GM10248 (cell line): ENCODE results near the gene MTMR10.

ENCODE experiments used
- CTCF ChIA-PET: fragments of 300-600 bp; sonication (Branson Sonifier 250); formaldehyde crosslinking; extraction: SDS; loops from one replicate; lab custom pipeline; 2021; ENCODE audit warnings: antibody characterized with exemption; lab: Yijun Ruan, JAX
- POLR2A ChIA-PET: fragments of 350-650 bp; sonication (Branson Sonifier 250); formaldehyde crosslinking; extraction: SDS; loops from one replicate; lab custom pipeline; 2020; ENCODE audit warnings: antibody characterized with exemption; lab: Yijun Ruan, JAX
- DNase-seq: peaks from one replicate; pipeline ENCODE4 v3.0.0; 2012; ENCODE audit errors: extremely low spot score
- CTCF ChIP-seq: IDR thresholded peaks from 2 replicates; pipeline ENCODE4 v1.5.1; 2012; ENCODE audit warnings: mild to moderate bottlenecking, low read depth; ENCODE audit errors: extremely low read depth, missing control alignments, control extremely low read depth

The MTMR10 gene

GRCh38 chr15:31034152-31034551 is 42.7 kb upstream of the MTMR10 start:
- ChIA-PET POLR2A (no interaction called here), CTCF (interaction anchor here (1.0 to 1.8 kb wide), 2 partner anchors 11 to 95 kb away, joined by 3 to 6 read pairs; no protein-coding TSS in a partner anchor)
- no peak for DNase-seq
- no peak for TF ChIP-seq CTCF

DNA sequence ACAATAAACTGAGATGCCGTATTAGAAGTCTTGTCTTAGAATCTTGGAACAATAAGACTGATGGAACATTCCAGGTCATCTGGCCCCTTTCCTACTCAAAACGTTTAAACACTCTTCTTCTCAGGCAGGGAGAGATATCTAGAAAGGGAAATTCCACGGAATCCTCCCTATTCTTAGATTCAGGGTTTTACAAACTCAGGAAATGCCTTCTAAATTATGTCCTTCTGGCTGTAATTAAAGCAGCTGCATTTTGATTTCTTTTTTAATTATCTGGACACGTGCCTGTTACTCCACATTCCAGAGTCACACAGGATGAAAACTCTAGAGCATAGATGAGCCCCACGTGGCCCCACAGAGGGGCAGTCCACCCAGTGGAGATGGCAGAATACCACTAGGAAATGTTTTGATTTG is 41.5 kb upstream of the MTMR10 start:
- DNase-seq: no peak
- ChIA-PET CTCF (interaction anchor here (1.8 kb wide), 1 partner anchor 13 kb away, joined by 6 read pairs; no protein-coding TSS in a partner anchor), POLR2A (no interaction called here)
- TF ChIP-seq CTCF: no peak

DNA sequence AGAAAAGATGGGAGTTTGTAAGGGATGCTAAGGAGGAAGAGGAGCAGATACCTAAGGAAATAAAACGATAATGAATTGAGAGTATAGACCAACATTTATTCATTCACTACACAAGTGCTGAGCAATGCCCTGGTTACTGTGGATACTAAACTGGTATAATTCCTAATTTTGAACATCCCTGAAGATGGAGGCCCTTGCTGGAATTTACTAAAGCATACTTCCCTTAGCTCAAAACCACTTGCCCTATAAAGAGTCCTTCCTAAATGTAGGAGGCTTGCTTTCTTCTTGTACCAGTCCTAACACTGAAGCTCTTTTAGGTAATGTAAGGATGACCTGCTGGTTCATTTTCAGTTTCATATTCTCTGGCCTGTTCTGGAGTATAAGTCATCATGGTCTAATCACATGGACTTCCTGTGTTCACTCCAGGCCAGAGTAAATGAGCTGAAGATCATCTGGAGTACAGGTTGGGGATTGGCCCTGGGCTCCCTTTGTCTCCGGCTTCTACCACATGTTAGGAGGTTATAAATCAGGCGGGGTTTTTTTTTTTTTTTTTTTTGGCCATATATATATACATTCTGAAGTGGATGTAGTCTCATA is 40.1 kb upstream of the MTMR10 start:
- POLR2A ChIA-PET: no interaction called here
- no peak for TF ChIP-seq CTCF
- CTCF ChIA-PET: interaction anchor here (0.6 to 1.1 kb wide), 3 partner anchors 16 to 98 kb away, joined by 3 read pairs; no protein-coding TSS in a partner anchor
- DNase-seq: peak; percentile 60

DNA sequence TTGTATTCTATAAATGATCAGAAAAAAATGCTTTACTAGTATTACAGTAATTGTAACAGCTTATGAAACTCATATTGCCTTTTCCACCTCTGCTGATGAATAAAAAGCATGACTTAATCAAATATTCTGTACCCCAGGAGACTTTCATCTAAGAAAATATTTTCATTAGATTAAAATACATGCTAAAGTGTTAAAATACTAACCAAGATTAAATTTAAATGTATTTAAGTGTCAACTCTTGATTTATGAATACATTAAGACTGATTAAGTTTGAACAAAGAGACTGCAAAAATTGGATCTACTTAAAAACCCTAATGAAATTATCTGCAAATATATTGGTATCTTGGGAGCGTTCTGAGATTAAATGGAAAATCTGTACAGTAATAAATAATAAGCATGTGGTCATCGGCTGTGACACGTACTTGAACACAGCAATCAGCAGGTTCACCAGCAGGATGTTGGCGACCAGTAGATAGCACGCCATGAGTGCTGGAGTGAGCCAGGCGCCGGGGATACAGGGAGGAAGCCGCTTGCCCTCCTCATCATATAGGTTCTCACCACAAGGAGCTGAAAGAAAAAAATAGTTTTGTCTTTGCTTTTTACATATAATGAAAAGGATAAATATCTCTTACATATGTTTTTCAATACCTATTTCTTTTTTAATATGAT is 36.6 kb upstream of the MTMR10 start:
- CTCF ChIA-PET: interaction anchor here (0.7 to 2.8 kb wide), 6 partner anchors 8 to 22 kb away, joined by 3 to 12 read pairs (median 6); no protein-coding TSS in a partner anchor
- TF ChIP-seq CTCF: no peak
- POLR2A ChIA-PET: no interaction called here
- no peak for DNase-seq

GRCh38 chr15:31025996-31026395 is 34.6 kb upstream of the MTMR10 start:
- DNase-seq: no peak
- TF ChIP-seq CTCF: no peak
- POLR2A ChIA-PET: no interaction called here
- CTCF ChIA-PET: interaction anchor here (1.1 to 2.3 kb wide), 5 partner anchors 10 to 463 kb away, joined by 3 to 10 read pairs (median 4); no protein-coding TSS in a partner anchor

- no peak for TF ChIP-seq CTCF
- DNase-seq: no peak
- CTCF ChIA-PET: interaction anchor here (1.3 to 2.2 kb wide), 2 partner anchors 9 to 102 kb away, joined by 3 to 9 read pairs; no protein-coding TSS in a partner anchor
- POLR2A ChIA-PET: no interaction called here
Measured at GRCh38 chr15:31024979-31025378, 33.6 kb upstream of the MTMR10 start.
